Tibial artery (tissue), 4 donors: ENCODE data around the gene LGI2.

ENCODE experiments used
- DNase-seq, 2 donors: peaks; one replicate each; pipeline ENCODE4 v3.0.0-alpha.2; 2019
- H3K27ac ChIP-seq, 2 donors: fragments of 200-600 bp; sonication (generic) in 1 of 2; 1 replicate in 1 of 2; 2 replicates in 1 of 2; pipeline ENCODE4 v1.5.1; 2018 to 2019; ENCODE audit warnings: mild to moderate bottlenecking in 1 of 2
- H3K27me3 ChIP-seq, 2 donors: fragments of 200-600 bp; sonication (generic) in 1 of 2; one replicate each; pipeline versions ENCODE4 v1.5.1 to v1.6.0; 2016 to 2019
- H3K36me3 ChIP-seq, 3 donors: fragments of 200-600 bp; sonication (generic) in 2 of 3; one replicate each; pipeline ENCODE4 v1.5.1; 2016 to 2019; ENCODE audit warnings: mild to moderate bottlenecking in 2 of 3
- H3K4me1 ChIP-seq, 4 donors: fragments of 200-600 bp; sonication (generic) in 2 of 4; 1 replicate in 3 of 4; 2 replicates in 1 of 4; pipeline ENCODE4 v1.5.1; 2016 to 2019
- H3K4me3 ChIP-seq, 2 donors: fragments of 200-600 bp; sonication (generic) in 1 of 2; 1 replicate in 1 of 2; 2 replicates in 1 of 2; pipeline ENCODE4 v1.5.1; 2018 to 2019; ENCODE audit warnings: mild to moderate bottlenecking in 2 of 2
- H3K9me3 ChIP-seq, 3 donors: fragments of 200-600 bp; sonication (generic) in 1 of 3; one replicate each; pipeline ENCODE4 v1.5.1; 2016 to 2019
- intact Hi-C: fragments of 100-400 bp; cut with DNase I; formaldehyde crosslinking; loops from one replicate; pipeline ENCODE4 v1.15.0; 2023; ENCODE audit warnings: low total_unique reads
- TF ChIP-seq, protein P1 (sequence below), 2 experiments: fragments of 200-600 bp in 1 of 2; fragments of 450-650 bp in 1 of 2; IDR thresholded peaks; one replicate each; pipeline ENCODE4 v1.5.1; 2017 to 2019; ENCODE audit warnings: antibody characterized with exemption in 2 of 2, mild to moderate bottlenecking in 1 of 2, moderate library complexity in 1 of 2

LGI2 gene

DNA sequence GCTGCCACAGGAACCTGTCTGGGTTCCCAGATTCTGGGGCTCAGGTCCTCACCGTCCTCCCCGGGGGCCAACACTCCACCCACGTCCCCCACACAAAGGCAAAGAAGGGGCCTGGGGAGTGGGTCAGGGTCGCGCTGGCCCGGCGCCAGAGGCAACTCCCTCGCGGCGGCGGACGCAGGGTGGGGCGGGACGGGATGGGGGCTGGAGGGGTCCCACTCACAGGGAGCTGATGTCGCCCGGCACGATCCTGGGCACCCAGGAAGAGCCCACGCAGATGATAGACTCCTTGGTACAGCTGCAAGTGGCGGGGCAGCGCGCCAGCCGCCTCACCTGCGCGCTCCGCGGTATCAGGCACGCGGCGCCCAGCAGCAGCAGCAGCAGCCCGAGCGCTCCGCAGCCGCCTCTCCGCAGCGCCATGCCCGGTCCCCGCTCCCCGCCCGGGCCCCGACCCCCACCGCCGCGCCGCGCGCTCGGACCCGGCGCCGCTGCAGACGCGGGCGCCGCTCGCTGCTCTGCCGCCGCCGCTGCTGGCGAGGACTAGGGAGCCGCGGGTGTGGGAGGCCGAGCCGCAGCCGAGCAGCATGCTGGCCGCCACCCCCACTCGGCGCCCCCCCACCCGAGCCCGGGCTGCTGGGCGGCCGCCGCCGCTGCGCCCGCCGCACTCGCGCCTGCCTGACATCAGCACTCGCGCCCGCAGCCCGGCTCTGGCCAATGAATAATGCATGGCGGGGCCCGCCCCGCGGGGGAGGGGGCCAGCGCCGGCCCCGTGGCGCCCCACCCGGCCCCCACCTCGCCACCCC lies at the start of gene LGI2:
Gene LGI2 (minus strand): TSS at position 670 of the 800 bp plus-strand sequence. CDS start 253 bp downstream, at position 417.
- no peaks in the 10 kb centered on the region for H3K36me3 ChIP-seq
- H3K4me1 ChIP-seq = peaks cover 0 to 25% (median 14%) of the 10 kb centered on the region in 4 donors
- no peaks in the 10 kb centered on the region for H3K27me3 ChIP-seq
- intact Hi-C loops = loop anchor here (5.0 to 10.0 kb wide), 2 partner anchors 46 to 238 kb away; no protein-coding TSS in a partner anchor
- H3K27ac ChIP-seq = peak within 1 kb of the TSS; percentile 63 to 74
- H3K4me3 ChIP-seq = peak within 1 kb of the TSS; percentile 61 to 64
- DNase-seq = peak; percentile 51 to 80
- TF ChIP-seq, protein P1, sequence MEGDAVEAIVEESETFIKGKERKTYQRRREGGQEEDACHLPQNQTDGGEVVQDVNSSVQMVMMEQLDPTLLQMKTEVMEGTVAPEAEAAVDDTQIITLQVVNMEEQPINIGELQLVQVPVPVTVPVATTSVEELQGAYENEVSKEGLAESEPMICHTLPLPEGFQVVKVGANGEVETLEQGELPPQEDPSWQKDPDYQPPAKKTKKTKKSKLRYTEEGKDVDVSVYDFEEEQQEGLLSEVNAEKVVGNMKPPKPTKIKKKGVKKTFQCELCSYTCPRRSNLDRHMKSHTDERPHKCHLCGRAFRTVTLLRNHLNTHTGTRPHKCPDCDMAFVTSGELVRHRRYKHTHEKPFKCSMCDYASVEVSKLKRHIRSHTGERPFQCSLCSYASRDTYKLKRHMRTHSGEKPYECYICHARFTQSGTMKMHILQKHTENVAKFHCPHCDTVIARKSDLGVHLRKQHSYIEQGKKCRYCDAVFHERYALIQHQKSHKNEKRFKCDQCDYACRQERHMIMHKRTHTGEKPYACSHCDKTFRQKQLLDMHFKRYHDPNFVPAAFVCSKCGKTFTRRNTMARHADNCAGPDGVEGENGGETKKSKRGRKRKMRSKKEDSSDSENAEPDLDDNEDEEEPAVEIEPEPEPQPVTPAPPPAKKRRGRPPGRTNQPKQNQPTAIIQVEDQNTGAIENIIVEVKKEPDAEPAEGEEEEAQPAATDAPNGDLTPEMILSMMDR (IDR thresholded peaks at IDR 0.05) = no peak
- H3K9me3 ChIP-seq = no peaks in the 10 kb centered on the region

GRCh38 chr4:25078523-25078922 lies 47.8 kb upstream of the LGI2 start:
- Histone ChIP-seq H3K4me1 (no peaks in the 10 kb centered on the region), H3K9me3 (no peaks in the 10 kb centered on the region), H3K4me3 (no peak overlapping the region), H3K27ac (no peak overlapping the region), H3K27me3 (no peaks in the 10 kb centered on the region), H3K36me3 (no peaks in the 10 kb centered on the region)
- TF ChIP-seq, protein P1 (IDR thresholded peaks at IDR 0.05) = no peak
- DNase-seq = no peak
- intact Hi-C loops = no loop called here

- no peak overlapping the region for H3K27ac ChIP-seq
- H3K27me3 ChIP-seq = no peaks in the 10 kb centered on the region
- H3K4me1 ChIP-seq = no peaks in the 10 kb centered on the region
- TF ChIP-seq, protein P1 (IDR thresholded peaks at IDR 0.05) = no peak
- intact Hi-C loops = no loop called here
- H3K4me3 ChIP-seq = no peak overlapping the region
- DNase-seq = no peak
- no peaks in the 10 kb centered on the region for H3K36me3 ChIP-seq
- H3K9me3 ChIP-seq = no peaks in the 10 kb centered on the region
Measured at GRCh38 chr4:25076625-25077398, 46.1 kb upstream of the LGI2 start.

DNA sequence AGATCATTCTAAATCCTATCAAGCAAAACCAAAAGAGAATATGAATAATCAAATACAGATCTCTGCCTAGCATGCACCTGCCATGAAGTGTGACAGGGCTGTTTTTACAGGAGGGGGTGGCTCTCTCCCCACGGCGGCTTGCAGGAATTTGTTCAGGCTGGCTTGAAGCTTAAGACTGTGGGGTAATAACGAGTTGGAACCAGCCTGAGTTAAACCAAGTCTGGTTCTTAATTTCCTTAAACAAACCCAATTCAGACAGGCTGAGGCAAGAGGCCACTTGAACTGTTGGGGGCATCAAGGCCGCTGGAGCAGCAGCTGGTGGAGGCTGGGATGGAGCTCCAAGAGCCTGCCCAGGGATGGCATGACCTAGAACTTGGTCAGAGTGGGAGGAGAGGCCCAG lies 45.1 kb upstream of the LGI2 start:
- intact Hi-C loops = no loop called here
- no peaks in the 10 kb centered on the region for H3K36me3 ChIP-seq
- no peak for DNase-seq
- H3K4me1 ChIP-seq = no peaks in the 10 kb centered on the region
- TF ChIP-seq, protein P1 (IDR thresholded peaks at IDR 0.05) = no peak
- H3K4me3 ChIP-seq = no peak overlapping the region
- H3K27ac ChIP-seq = no peak overlapping the region
- H3K9me3 ChIP-seq = no peaks in the 10 kb centered on the region
- no peaks in the 10 kb centered on the region for H3K27me3 ChIP-seq

DNA sequence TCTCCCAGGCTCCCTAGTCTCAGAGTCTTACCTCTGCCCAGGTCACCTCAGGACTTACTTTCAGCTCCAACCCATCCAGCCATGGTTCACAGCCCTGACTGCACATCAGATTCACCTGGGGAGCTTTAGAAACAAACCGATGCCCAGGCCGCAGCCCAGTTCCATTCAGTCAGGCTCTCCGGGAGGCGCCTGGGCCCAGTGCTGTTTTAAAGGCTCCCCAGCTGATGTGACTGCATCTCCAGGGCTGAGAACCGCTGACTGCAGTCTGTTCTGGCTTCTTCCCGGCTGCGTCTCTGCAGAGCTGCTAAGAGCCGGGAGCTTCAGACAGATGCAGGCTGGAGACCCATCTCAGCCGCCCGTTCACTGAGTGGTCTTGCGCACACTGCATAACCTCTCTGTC lies 44.4 kb upstream of the LGI2 start:
- intact Hi-C loops = no loop called here
- H3K36me3 ChIP-seq = no peaks in the 10 kb centered on the region
- TF ChIP-seq, protein P1 (IDR thresholded peaks at IDR 0.05) = no peak
- H3K9me3 ChIP-seq = no peaks in the 10 kb centered on the region
- no peaks in the 10 kb centered on the region for H3K4me1 ChIP-seq
- DNase-seq = no peak
- no peak overlapping the region for H3K4me3 ChIP-seq
- H3K27me3 ChIP-seq = no peaks in the 10 kb centered on the region
- H3K27ac ChIP-seq = no peak overlapping the region
